ENCODE results near the gene TAF10. TPM values are rescaled to one million over a fixed set of nuclear protein-coding genes. Genes with fewer than 3 reads are reported as not detected.

TAF10 gene
- total RNA-seq, 1 donor from 2014 or later = 205 TPM

GRCh38 chr11:6565988-6566703 lies 45.9 kb downstream of the TAF10 start:
- no peak for TF ChIP-seq CTCF (conservative IDR thresholded peaks at IDR 0.05; ENCODE audit: low read depth, low read length)
- no peak overlapping the region for H3K4me3 ChIP-seq (ENCODE audit: low read depth, low read length)
- no peak for DNase-seq (ENCODE audit: low read depth)

GRCh38 chr11:6565325-6565724 lies 46.7 kb downstream of the TAF10 start:
- no peak for TF ChIP-seq CTCF (conservative IDR thresholded peaks at IDR 0.05; ENCODE audit: low read depth, low read length)
- DNase-seq (ENCODE audit: low read depth) = no peak
- H3K4me3 ChIP-seq (ENCODE audit: low read depth, low read length) = no peak overlapping the region

- DNase-seq (ENCODE audit: low read depth) = no peak
- H3K4me3 ChIP-seq (ENCODE audit: low read depth, low read length) = no peak overlapping the region
- TF ChIP-seq CTCF (conservative IDR thresholded peaks at IDR 0.05; ENCODE audit: low read depth, low read length) = no peak
Measured at GRCh38 chr11:6563667-6564066, 48.3 kb downstream of the TAF10 start.

GRCh38 chr11:6563121-6563619 lies 48.8 kb downstream of the TAF10 start:
- no peak for TF ChIP-seq CTCF (conservative IDR thresholded peaks at IDR 0.05; ENCODE audit: low read depth, low read length)
- DNase-seq (ENCODE audit: low read depth) = no peak
- H3K4me3 ChIP-seq (ENCODE audit: low read depth, low read length) = no peak overlapping the region

GRCh38 chr11:6561288-6561687 lies 50.7 kb downstream of the TAF10 start:
- TF ChIP-seq CTCF (conservative IDR thresholded peaks at IDR 0.05; ENCODE audit: low read depth, low read length) = no peak
- no peak for DNase-seq (ENCODE audit: low read depth)
- no peak overlapping the region for H3K4me3 ChIP-seq (ENCODE audit: low read depth, low read length)

Other genes starting within 250 kb of the TAF10 start
- gene SMPD1, start 221.7 kb downstream of the TAF10 start, total RNA-seq = 22.5 and 24.3 TPM in 2 replicates
- 24.7 and 28.3 TPM in 2 replicates for gene APBB1, start 193.1 kb downstream of the TAF10 start, total RNA-seq
- 0.06 and 1.0 TPM in 2 replicates for gene HPX, start 171.2 kb downstream of the TAF10 start, total RNA-seq
- 10.0 and 31.0 TPM in 2 replicates for gene TRIM3, start 138.3 kb downstream of the TAF10 start, total RNA-seq
- gene ARFIP2, start 130.9 kb downstream of the TAF10 start, total RNA-seq = 55.2 and 57.7 TPM in 2 replicates
- 27.0 and 34.9 TPM in 2 replicates for gene TIMM10B, start 130.7 kb downstream of the TAF10 start, total RNA-seq
- gene DNHD1, start 114.9 kb downstream of the TAF10 start, total RNA-seq = 1.0 and 1.2 TPM in 2 replicates
- gene RRP8, start 8.6 kb downstream of the TAF10 start, total RNA-seq = 6.7 and 20.5 TPM in 2 replicates
- gene ILK, start 8.4 kb downstream of the TAF10 start, total RNA-seq = 118 and 184 TPM in 2 replicates
- 7.4 and 15.4 TPM in 2 replicates for gene TPP1, start 7.2 kb upstream of the TAF10 start, total RNA-seq
- gene DCHS1, start 43.6 kb upstream of the TAF10 start, total RNA-seq = 1.2 and 1.8 TPM in 2 replicates
- gene MRPL17, start 71.1 kb upstream of the TAF10 start, total RNA-seq = 44.7 and 62.6 TPM in 2 replicates
- 0.14 TPM in 1 of 2 replicates, not detected in the other for gene OR2AG2, start 159.8 kb upstream of the TAF10 start, total RNA-seq
- gene OR2AG1, start 170.8 kb upstream of the TAF10 start, total RNA-seq = not detected in 2 replicates
- gene OR6A2, start 187.5 kb upstream of the TAF10 start, total RNA-seq = 0.07 TPM in 1 of 2 replicates, not detected in the other
- gene OR10A5, start 233.5 kb upstream of the TAF10 start, total RNA-seq = not detected in 2 replicates

All from epithelial cell of proximal tubule (primary cell).